ENCODE measurements around the gene CLEC4F.
A peak's percentile ranks its signal among the peaks of the same experiment; 100 is the strongest.

CLEC4F gene

DNA sequence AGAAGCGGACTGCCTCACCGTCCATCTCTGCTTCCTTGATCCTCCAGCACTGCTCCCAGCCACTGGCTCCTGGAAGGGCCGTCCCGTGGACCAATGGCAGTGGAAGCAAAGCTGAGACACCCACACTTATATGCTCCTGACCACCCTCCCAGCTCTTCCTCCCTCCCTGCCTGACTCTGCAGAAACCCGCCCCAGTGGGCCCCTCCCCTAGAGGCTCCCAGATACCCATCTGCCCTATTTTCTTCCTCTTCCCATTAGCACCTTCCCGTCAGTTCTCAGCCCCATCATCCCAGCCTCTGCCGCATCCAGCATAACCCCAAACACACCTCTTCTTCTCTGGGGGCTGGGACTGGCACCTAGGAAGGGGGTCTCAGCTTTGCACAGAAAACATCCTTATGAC, at the start of gene CLEC4F:
CLEC4F (minus strand) TSS at position 101 of the 400 bp plus-strand sequence; CDS start at position 25, 76 bp downstream.
- DNase-seq: no peak

DNA sequence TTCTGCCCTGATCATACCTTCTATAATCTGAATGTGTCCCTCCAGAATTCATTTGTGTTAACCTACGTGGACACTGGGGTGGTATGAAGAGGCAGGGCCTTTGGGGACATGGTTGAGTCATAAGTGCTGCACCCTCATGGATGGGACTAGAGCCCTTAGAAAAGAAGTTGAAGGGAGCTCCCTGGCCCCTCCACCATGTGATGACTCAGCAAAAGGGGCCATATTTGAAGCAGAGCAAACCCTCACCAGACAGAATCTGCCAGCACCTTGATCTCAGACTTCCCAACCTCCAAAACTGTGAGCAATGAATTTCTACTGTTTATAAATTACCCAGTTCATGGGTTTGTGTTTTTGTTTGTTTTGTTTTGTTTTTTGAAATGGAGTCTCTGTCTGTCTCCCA, 48.6 kb upstream of the CLEC4F start:
- no peak for DNase-seq

GRCh38 chr2:70861777-70862625, 41.6 kb upstream of the CLEC4F start:
- peak; percentile 61 to 78 for DNase-seq

DNA sequence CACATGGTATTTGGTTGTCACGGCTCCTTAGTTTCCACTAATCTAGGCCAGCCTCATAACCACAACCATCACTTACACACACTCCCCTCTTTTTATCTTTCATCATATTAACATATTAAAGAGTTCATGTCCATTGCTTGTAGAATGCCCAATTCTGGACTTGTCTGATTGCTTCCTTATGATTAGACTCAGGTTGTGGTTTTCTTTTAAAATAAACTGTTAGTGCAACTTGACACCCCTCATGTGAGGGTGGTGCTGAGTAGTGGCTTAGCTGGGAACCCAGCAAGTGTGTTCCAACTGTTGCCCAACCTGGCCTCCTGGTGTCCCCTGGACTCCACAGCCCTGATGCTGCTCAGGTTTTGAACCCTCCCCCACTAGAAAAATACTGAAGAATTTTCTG, 35.3 kb upstream of the CLEC4F start:
- no peak for DNase-seq

DNA sequence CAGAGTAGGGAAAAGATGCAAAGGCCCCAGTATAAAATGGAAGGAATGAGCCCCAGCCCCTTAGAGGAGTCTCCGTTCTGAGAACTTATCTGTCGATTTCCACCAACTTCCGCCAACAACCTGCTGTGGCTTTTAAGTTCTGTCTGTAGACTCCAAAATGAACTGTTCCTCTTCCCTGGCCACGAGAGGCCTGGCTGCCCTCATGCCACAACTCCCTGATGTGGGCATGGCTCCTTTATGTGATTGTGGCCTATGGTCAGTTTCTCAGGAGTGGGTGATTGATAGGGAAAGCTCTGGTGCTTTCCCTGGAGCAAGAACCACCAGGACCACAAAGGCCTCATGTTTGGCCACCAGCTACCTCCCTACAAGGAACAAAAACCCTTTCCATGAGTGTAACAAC, 34.0 kb upstream of the CLEC4F start:
- DNase-seq: no peak

DNA sequence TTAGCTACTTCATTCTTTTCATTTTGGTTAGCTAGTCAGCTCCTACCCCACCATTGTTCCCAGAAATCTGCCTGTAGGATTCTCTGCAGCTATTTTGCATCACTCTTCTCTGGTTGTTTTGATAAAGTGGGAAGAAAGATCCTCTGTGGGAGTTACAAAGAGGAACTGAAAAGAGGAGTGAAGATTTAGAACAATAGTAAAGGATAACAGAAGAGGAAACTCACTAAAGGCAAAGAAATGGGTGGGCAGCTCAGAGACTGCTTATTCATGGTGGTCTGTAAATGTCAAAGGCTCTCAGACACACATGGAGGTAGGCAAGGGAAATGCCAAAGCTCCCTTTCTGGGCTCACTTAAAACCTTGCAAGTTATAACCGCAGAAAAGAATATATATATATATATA, 32.4 kb upstream of the CLEC4F start:
- DNase-seq: no peak

DNA sequence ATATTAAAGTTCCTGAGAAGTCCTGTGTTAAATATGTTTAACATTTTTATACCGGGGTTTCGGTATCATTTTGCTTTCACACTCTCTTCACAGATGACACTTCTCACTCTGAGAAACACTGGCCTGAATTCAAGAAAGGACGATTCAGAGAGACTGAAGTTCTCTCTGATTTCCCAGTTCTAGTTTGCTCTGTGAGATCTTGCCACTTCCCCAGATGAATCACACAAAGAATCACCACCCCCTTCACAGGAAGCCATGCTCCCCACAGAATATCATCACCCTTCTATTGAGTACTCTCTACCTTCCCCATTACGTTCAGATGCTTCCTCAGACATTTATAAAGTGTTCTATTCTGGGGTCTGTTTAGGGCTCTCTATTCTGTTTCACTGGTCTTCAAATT, 31.3 kb upstream of the CLEC4F start:
- DNase-seq: no peak

DNA sequence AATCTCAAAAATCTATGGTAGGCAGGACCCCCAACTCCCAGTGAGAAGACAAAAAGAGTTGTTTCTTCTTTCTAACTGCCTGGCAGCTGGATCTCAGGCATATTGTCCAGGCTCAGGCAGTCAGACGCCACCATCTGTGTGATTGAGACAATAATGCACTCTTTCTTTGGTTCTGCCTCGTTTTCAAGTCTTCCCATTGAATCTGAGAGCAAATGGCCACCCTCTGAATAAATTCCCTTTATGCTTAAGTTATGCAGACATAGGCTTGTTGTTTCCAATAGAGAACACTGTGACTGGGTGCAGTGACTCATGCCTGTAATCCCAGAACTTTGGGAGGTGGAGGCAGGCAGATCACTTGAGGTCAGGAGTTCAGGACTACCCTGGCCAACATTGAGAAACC, 30.5 kb upstream of the CLEC4F start:
- no peak for DNase-seq

DNA sequence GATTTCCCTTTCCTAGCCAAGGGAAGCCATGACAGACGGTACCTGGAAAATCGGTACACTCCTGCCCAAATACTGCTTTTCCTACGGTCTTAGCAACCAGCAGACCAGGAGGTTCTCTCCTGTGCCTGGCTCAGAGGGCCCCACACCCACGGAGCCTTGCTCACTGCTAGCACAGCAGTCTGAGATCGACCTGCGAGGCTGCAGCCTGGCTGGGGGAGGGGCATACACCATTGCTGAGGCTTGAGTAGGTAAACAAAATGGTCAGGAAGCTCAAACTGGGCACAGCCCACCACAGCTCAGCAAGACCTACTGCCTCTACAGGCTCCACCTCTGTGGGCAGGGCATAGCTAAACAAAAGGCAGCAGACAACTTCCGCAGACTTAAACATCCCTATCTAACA, 22.0 kb upstream of the CLEC4F start:
- no peak for DNase-seq

- DNase-seq: no peak
Measured at GRCh38 chr2:70837980-70838925, 17.9 kb upstream of the CLEC4F start.

DNA sequence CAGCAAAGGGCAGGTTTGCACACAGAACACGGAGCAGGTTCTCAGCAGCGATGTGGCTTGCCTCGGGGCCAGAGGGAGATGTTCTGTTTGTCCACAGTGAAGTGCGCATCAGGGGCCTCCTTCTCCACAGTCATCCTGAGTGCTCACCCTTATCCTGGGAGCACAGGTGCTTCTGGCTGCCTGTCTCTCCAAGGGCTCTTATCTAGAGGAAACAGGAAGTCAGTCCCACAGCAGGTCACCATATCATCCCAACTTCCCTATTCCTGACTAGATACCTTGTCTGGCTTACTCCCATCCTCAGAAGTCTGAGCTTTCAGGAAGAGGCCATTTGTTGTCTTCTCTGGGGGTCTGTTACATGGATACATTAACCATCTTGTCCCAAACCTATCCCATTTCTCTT, 15.2 kb upstream of the CLEC4F start, which contains the start of gene CD207:
CD207 (minus strand) TSS at position 174 of the 400 bp plus-strand sequence; CDS start at position 134, 40 bp downstream.
- DNase-seq: no peak

- DNase-seq: no peak
Measured at GRCh38 chr2:70834881-70835280, 14.5 kb upstream of the CLEC4F start.

DNA sequence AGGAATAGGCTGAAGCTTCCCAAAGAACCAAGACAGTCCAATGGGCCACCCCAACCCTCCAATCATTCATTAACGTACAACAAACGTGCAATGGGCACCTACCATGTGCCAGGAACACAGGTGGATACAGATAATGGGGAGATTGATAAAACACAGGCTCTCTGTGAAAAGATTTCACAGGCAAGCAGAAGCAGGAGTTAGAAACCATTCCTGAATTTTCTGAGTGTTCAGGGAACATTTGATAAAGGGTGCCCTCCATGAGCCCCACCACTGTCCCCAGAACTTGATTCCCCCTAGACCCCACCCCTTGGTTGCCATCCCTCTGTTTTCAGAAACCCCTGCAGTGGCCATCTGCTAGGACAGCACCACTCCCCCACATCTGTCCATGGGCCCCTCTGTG, 13.7 kb upstream of the CLEC4F start:
- DNase-seq: no peak

GRCh38 chr2:70833246-70833645, 12.8 kb upstream of the CLEC4F start:
- no peak for DNase-seq

GRCh38 chr2:70832386-70832785, 12.0 kb upstream of the CLEC4F start:
- no peak for DNase-seq

GRCh38 chr2:70831861-70832260, 11.5 kb upstream of the CLEC4F start:
- no peak for DNase-seq

DNA sequence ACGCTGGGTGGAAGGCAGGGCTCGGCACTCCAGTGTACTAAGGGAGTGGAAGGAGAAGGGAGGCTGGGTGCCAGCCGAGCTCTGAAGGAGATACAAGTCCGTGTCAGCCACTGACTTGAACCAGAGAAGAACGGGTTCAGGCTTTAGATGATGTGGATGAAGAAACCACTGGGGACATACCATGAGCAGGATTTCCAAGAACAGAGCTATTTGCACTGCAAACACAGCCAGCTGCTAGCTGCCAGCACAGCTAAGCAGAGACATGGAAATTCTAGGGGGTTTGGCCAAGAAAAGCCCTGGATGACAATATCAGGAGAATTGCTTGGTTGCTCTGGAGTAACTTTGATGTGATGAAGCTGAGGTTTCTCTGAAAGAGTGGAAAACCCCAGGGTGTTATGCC, 10.0 kb upstream of the CLEC4F start:
- DNase-seq: no peak

- DNase-seq: no peak
Measured at GRCh38 chr2:70829916-70830315, 9.5 kb upstream of the CLEC4F start.

GRCh38 chr2:70828914-70829824, 8.8 kb upstream of the CLEC4F start:
- DNase-seq: no peak

- no peak for DNase-seq
Measured at GRCh38 chr2:70828115-70828514, 7.7 kb upstream of the CLEC4F start.

GRCh38 chr2:70827388-70827787, 7.0 kb upstream of the CLEC4F start:
- no peak for DNase-seq

DNA sequence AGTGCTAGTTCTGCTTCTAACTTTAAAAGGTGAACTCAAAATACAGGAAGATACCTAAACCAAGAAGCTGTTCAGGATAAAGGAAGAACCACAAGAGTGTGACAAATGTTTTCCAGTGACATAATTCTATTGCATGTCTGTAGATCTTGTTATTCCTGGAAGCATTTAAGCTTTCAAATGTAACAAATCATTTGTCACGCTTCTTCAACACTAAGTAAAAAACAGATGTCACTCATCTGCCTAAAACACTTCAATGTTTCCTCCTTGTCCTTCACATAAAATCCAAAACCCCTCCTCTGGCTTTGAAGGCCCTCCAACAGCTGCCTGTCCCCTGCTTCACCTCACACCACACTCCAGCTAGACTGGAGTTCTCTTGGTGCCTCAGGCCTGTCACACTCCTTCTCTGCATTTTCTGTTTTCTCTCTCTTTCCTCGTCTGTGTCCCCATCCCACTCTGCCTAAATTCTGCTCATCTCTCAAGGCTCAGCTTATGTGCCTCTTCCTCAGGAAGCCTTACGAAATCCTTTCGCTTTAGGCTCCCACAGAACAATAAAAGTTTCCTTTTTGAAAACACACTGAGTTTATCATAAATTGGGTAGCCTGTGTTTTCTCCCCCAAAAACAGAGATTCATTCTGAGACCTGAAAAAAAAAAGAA, 6.4 kb upstream of the CLEC4F start:
- DNase-seq: no peak
